Measurements from ENCODE around the gene RNU4-1. TPM values are rescaled to one million over a fixed set of nuclear protein-coding genes. Genes with fewer than 3 reads are reported as not detected.

Gene RNU4-1
- total RNA-seq, 2 donors from 2014 or later = 2,546 to 2,662 TPM

Other genes starting within 250 kb of the RNU4-1 start
- gene RAB35, start 176.5 kb downstream of the RNU4-1 start, total RNA-seq = 10 to 100 TPM; 47.8 to 52.7 TPM
- 10 to 100 TPM; 61.3 to 78.8 TPM for gene GCN1, start 98.5 kb downstream of the RNU4-1 start, total RNA-seq
- 1,000 to 10,000 TPM; 1,414 to 1,580 TPM for gene RPLP0, start 92.1 kb downstream of the RNU4-1 start, total RNA-seq
- gene PXN, start 27.5 kb downstream of the RNU4-1 start, total RNA-seq = 100 to 1,000 TPM; 161 to 164 TPM
- gene RNU4-2, start 1.3 kb downstream of the RNU4-1 start, total RNA-seq = 1,000 to 10,000 TPM; 7,104 to 9,174 TPM
- 1 to 10 TPM; 1.2 to 1.3 TPM for gene SIRT4, start 9.1 kb upstream of the RNU4-1 start, total RNA-seq
- gene PLA2G1B, start 34.5 kb upstream of the RNU4-1 start, total RNA-seq = not detected
- 1 to 10 TPM; 3.4 to 7.4 TPM for gene MSI1, start 75.9 kb upstream of the RNU4-1 start, total RNA-seq
- gene COX6A1, start 144.9 kb upstream of the RNU4-1 start, total RNA-seq = 1,000 to 10,000 TPM in 1 of 2 donors, 100 to 1,000 TPM in 1; 936 to 1,140 TPM
- 10 to 100 TPM; 14.1 to 20.1 TPM for gene TRIAP1, start 153.1 kb upstream of the RNU4-1 start, total RNA-seq
- 10 to 100 TPM; 18.9 to 32.7 TPM for gene GATC, start 153.2 kb upstream of the RNU4-1 start, total RNA-seq
- 100 to 1,000 TPM; 135 to 143 TPM for gene SRSF9, start 176.5 kb upstream of the RNU4-1 start, total RNA-seq
- 100 to 1,000 TPM; 338 to 371 TPM for gene DYNLL1, start 202.9 kb upstream of the RNU4-1 start, total RNA-seq
- 10 to 100 TPM; 31.2 to 35.1 TPM for gene COQ5, start 235.9 kb upstream of the RNU4-1 start, total RNA-seq
- 100 to 1,000 TPM; 211 to 223 TPM for gene RNF10, start 241.1 kb upstream of the RNU4-1 start, total RNA-seq